MM.1S (cell line): ENCODE data around the gene ADNP2.
"Not testable (repeated sequence)": the region's sequence is repeated elsewhere in the genome, so short reads cannot be mapped to it uniquely, and the experiment has no call there.

ENCODE experiments used
- DNase-seq: peaks from one replicate; pipeline ENCODE4 v3.0.0-alpha.2; 2015
- H2AFZ ChIP-seq: fragments of 300-600 bp; sonication (generic); 2 replicates; pipeline ENCODE4 v1.6.0; 2016; ENCODE audit warnings: antibody characterized with exemption, low read length
- H3F3A ChIP-seq: fragments of 300-600 bp; sonication (generic); 2 replicates; pipeline ENCODE4 v1.6.1; 2016; ENCODE audit warnings: mild to moderate bottlenecking, antibody characterized with exemption, low read length, moderate library complexity, mixed read lengths; ENCODE audit not compliant: insufficient read depth
- H3K27ac ChIP-seq: fragments of 300-600 bp; sonication (generic); 2 replicates; pipeline ENCODE4 v1.5.1; 2016; ENCODE audit warnings: mild to moderate bottlenecking, low read length
- H3K27me3 ChIP-seq: fragments of 300-600 bp; sonication (generic); replicated peaks from 2 replicates; pipeline ENCODE4 v1.6.0; 2016; ENCODE audit warnings: low read length; ENCODE audit not compliant: insufficient read depth
- H3K36me3 ChIP-seq: fragments of 300-600 bp; sonication (generic); replicated peaks from 2 replicates; pipeline ENCODE4 v1.6.1; 2016; ENCODE audit warnings: mild to moderate bottlenecking, low read length, mixed read lengths; ENCODE audit not compliant: insufficient read depth
- H3K4me1 ChIP-seq: fragments of 300-600 bp; sonication (generic); 2 replicates; pipeline ENCODE4 v1.6.1; 2016; ENCODE audit warnings: low read length, mixed read lengths
- H3K4me2 ChIP-seq: fragments of 300-600 bp; sonication (generic); 2 replicates; pipeline ENCODE4 v1.6.0; 2016; ENCODE audit warnings: low read depth, low read length
- H3K4me3 ChIP-seq: fragments of 300-600 bp; sonication (generic); 2 replicates; pipeline ENCODE4 v1.5.1; 2016; ENCODE audit warnings: low read length, mixed read lengths
- H3K79me2 ChIP-seq: fragments of 300-600 bp; sonication (generic); 2 replicates; pipeline ENCODE4 v1.6.1; 2016; ENCODE audit warnings: mixed run types, low read length, mixed read lengths
- H3K9ac ChIP-seq: fragments of 300-600 bp; sonication (generic); 2 replicates; pipeline ENCODE4 v1.6.1; 2016; ENCODE audit warnings: low read length, mixed read lengths
- H3K9me2 ChIP-seq: fragments of 300-600 bp; sonication (generic); replicated peaks from 2 replicates; pipeline ENCODE4 v1.6.1; 2016; ENCODE audit warnings: mild to moderate bottlenecking, low read length, mixed read lengths; ENCODE audit not compliant: insufficient read depth
- H3K9me3 ChIP-seq: fragments of 300-600 bp; sonication (generic); replicated peaks from 2 replicates; pipeline ENCODE4 v1.6.1; 2016; ENCODE audit warnings: mild to moderate bottlenecking, low read length, mixed read lengths; ENCODE audit not compliant: insufficient read depth
- H4K20me1 ChIP-seq: fragments of 300-600 bp; sonication (generic); 2 replicates; pipeline ENCODE4 v1.6.1; 2016; ENCODE audit warnings: mild to moderate bottlenecking, low read length, moderate library complexity, mixed read lengths; ENCODE audit not compliant: insufficient read depth
- CTCF ChIP-seq: fragments of 300-600 bp; sonication (generic); IDR thresholded peaks from 2 replicates; pipeline ENCODE4 v1.5.1; 2016; ENCODE audit warnings: antibody characterized with exemption, low read length, mixed read lengths
- EZH2 ChIP-seq: fragments of 300-600 bp; sonication (generic); optimal IDR thresholded peaks from 2 replicates; pipeline ENCODE3; 2017; ENCODE audit warnings: low read depth, mild to moderate bottlenecking, antibody characterized with exemption, low read length, mixed read lengths
- EZH2phosphoT487 ChIP-seq: fragments of 300-600 bp; sonication (generic); IDR thresholded peaks from 2 replicates; pipeline ENCODE4 v1.6.1; 2018; ENCODE audit warnings: antibody characterized with exemption, low read length

The ADNP2 gene

GRCh38 chr18:80161781-80162417 is 52.8 kb downstream of the ADNP2 start:
- Histone ChIP-seq H3K27ac (no peak overlapping the region), H4K20me1 (no peaks in the 10 kb centered on the region), H2AFZ (no peak overlapping the region), H3K4me1 (no peaks in the 10 kb centered on the region), H3K27me3 (no peaks in the 10 kb centered on the region), H3K4me2 (no peak overlapping the region), H3K9ac (no peak overlapping the region), H3K9me2 (no peaks in the 10 kb centered on the region), H3F3A (no peaks in the 10 kb centered on the region), H3K36me3 (no peaks in the 10 kb centered on the region), H3K4me3 (no peak overlapping the region), H3K9me3 (no peaks in the 10 kb centered on the region), H3K79me2 (no peaks in the 10 kb centered on the region)
- no peak for DNase-seq
- TF ChIP-seq EZH2phosphoT487 (no peak), CTCF (no peak), EZH2 (no peak)

GRCh38 chr18:80163183-80163582 is 54.1 kb downstream of the ADNP2 start:
- Histone ChIP-seq H3K9ac (no peak overlapping the region), H3K9me2 (no peaks in the 10 kb centered on the region), H3K79me2 (no peaks in the 10 kb centered on the region), H3K4me3 (no peak overlapping the region), H3K27ac (no peak overlapping the region), H2AFZ (no peak overlapping the region), H3K4me1 (no peaks in the 10 kb centered on the region), H4K20me1 (no peaks in the 10 kb centered on the region), H3K27me3 (no peaks in the 10 kb centered on the region), H3F3A (no peaks in the 10 kb centered on the region), H3K9me3 (no peaks in the 10 kb centered on the region), H3K4me2 (no peak overlapping the region), H3K36me3 (no peaks in the 10 kb centered on the region)
- TF ChIP-seq EZH2phosphoT487 (no peak), EZH2 (no peak), CTCF (no peak)
- no peak for DNase-seq

- H3K4me2 ChIP-seq = not testable (repeated sequence)
These were observed 55.8 kb downstream of the ADNP2 start for GRCh38 chr18:80164727-80165355.

GRCh38 chr18:80166240-80166639 is 57.2 kb downstream of the ADNP2 start:
- H3K4me3 ChIP-seq = no peak overlapping the region

More at GRCh38 chr18:80164727-80165355, 55.8 kb downstream of the ADNP2 start:
- not testable (repeated sequence) for H3K27me3 ChIP-seq, H3K36me3 ChIP-seq, H3K4me1 ChIP-seq, H3K9me3 ChIP-seq, H3K27ac ChIP-seq, H3K79me2 ChIP-seq, H2AFZ ChIP-seq, H3F3A ChIP-seq, H4K20me1 ChIP-seq, H3K4me3 ChIP-seq, DNase-seq, H3K9me2 ChIP-seq, H3K9ac ChIP-seq

More at GRCh38 chr18:80166240-80166639, 57.2 kb downstream of the ADNP2 start:
- no peaks in the 10 kb centered on the region for H4K20me1 ChIP-seq
- H3K9me3 ChIP-seq = no peaks in the 10 kb centered on the region
- no peaks in the 10 kb centered on the region for H3K9me2 ChIP-seq
- no peak overlapping the region for H2AFZ ChIP-seq
- no peaks in the 10 kb centered on the region for H3K4me1 ChIP-seq
- no peak overlapping the region for H3K9ac ChIP-seq
- H3F3A ChIP-seq = no peaks in the 10 kb centered on the region
- no peak overlapping the region for H3K4me2 ChIP-seq
- H3K27me3 ChIP-seq = no peaks in the 10 kb centered on the region
- H3K27ac ChIP-seq = no peak overlapping the region
- H3K36me3 ChIP-seq = no peaks in the 10 kb centered on the region
- no peak for DNase-seq
- TF ChIP-seq EZH2phosphoT487 (no peak), CTCF (no peak)
- H3K79me2 ChIP-seq = no peaks in the 10 kb centered on the region
